ENCODE data around the gene TTLL11. TPM values are rescaled to one million over a fixed set of nuclear protein-coding genes. Genes with fewer than 3 reads are reported as not detected.

TTLL11 gene
- total RNA-seq, 1 donor: 7.3 TPM

GRCh38 chr9:121863955-121864354, 229.2 kb downstream of the TTLL11 start:
- TF ChIP-seq CTCF (IDR thresholded peaks at IDR 0.05; ENCODE audit: insufficient read depth, low read length): no peak
- no peak overlapping the region for H3K4me3 ChIP-seq (ENCODE audit: low read depth, low read length)
- peak; percentile 39 for DNase-seq (ENCODE audit: low read depth)

- TF ChIP-seq CTCF (IDR thresholded peaks at IDR 0.05; ENCODE audit: insufficient read depth, low read length): no peak
- H3K4me3 ChIP-seq (ENCODE audit: low read depth, low read length): no peak overlapping the region
- no peak for DNase-seq (ENCODE audit: low read depth)
Observed at GRCh38 chr9:121862371-121863332, 230.5 kb downstream of the TTLL11 start.

GRCh38 chr9:121861501-121862180, 231.5 kb downstream of the TTLL11 start:
- no peak for DNase-seq (ENCODE audit: low read depth)
- peak; percentile 32 for TF ChIP-seq CTCF (IDR thresholded peaks at IDR 0.05; ENCODE audit: insufficient read depth, low read length)
- H3K4me3 ChIP-seq (ENCODE audit: low read depth, low read length): no peak overlapping the region

GRCh38 chr9:121860744-121861143, 232.4 kb downstream of the TTLL11 start:
- no peak overlapping the region for H3K4me3 ChIP-seq (ENCODE audit: low read depth, low read length)
- TF ChIP-seq CTCF (IDR thresholded peaks at IDR 0.05; ENCODE audit: insufficient read depth, low read length): no peak
- DNase-seq (ENCODE audit: low read depth): peak; percentile 85

- no peak for TF ChIP-seq CTCF (IDR thresholded peaks at IDR 0.05; ENCODE audit: insufficient read depth, low read length)
- DNase-seq (ENCODE audit: low read depth): no peak
- H3K4me3 ChIP-seq (ENCODE audit: low read depth, low read length): no peak overlapping the region
Observed at GRCh38 chr9:121860213-121860612, 232.9 kb downstream of the TTLL11 start.

- no peak for DNase-seq (ENCODE audit: low read depth)
- TF ChIP-seq CTCF (IDR thresholded peaks at IDR 0.05; ENCODE audit: insufficient read depth, low read length): no peak
- no peak overlapping the region for H3K4me3 ChIP-seq (ENCODE audit: low read depth, low read length)
Observed at GRCh38 chr9:121859646-121860045, 233.5 kb downstream of the TTLL11 start.
